Epithelial cell of proximal tubule (primary cell): ENCODE measurements around the gene FOXO6. TPM values are rescaled to one million over a fixed set of nuclear protein-coding genes. Genes with fewer than 3 reads are reported as not detected.
A peak's percentile ranks its signal among the peaks of the same experiment; 100 is the strongest.

Experiments
- DNase-seq: peaks from one replicate; pipeline ENCODE4 v3.0.0-alpha.2; 2011; ENCODE audit warnings: low read depth
- H3K4me3 ChIP-seq: 2 replicates; pipeline ENCODE4 v1.5.1; 2011; ENCODE audit warnings: low read depth, mild to moderate bottlenecking, low read length
- CTCF ChIP-seq: conservative IDR thresholded peaks from 2 replicates; pipeline ENCODE4 v1.5.1; 2012; ENCODE audit warnings: low read depth, mild to moderate bottlenecking, low read length
- total RNA-seq: library from RNA; depleted of rRNA; stranded (reverse); fragments of >200 nt; gene quantifications from 2 replicates; pipeline ENCODE4 v1.2.3, GENCODE V29; 2015

FOXO6 gene
- total RNA-seq, 1 donor from 2014 or later, result 0.52 TPM

- peak overlapping the region; percentile 54 for H3K4me3 ChIP-seq
- no peak for DNase-seq
- no peak for TF ChIP-seq CTCF
Measured at GRCh38 chr1:41383094-41383852, 22.0 kb downstream of the FOXO6 start.

GRCh38 chr1:41384579-41384978 is 23.3 kb downstream of the FOXO6 start:
- DNase-seq, result no peak

GRCh38 chr1:41385398-41386195 is 24.4 kb downstream of the FOXO6 start:
- TF ChIP-seq CTCF, result no peak
- H3K4me3 ChIP-seq, result no peak overlapping the region
- DNase-seq, result no peak

More at GRCh38 chr1:41384579-41384978, 23.3 kb downstream of the FOXO6 start:
- no peak for TF ChIP-seq CTCF
- no peak overlapping the region for H3K4me3 ChIP-seq

GRCh38 chr1:41386196-41386663 is 25.0 kb downstream of the FOXO6 start:
- DNase-seq, result no peak
- H3K4me3 ChIP-seq, result no peak overlapping the region
- TF ChIP-seq CTCF, result no peak

- TF ChIP-seq CTCF, result no peak
- no peak overlapping the region for H3K4me3 ChIP-seq
- DNase-seq, result no peak
Measured at GRCh38 chr1:41387667-41388091, 26.4 kb downstream of the FOXO6 start.

GRCh38 chr1:41388510-41388909 is 27.3 kb downstream of the FOXO6 start:
- no peak for DNase-seq
- TF ChIP-seq CTCF, result no peak
- H3K4me3 ChIP-seq, result no peak overlapping the region
